Upper lobe of right lung (tissue), 1 donor: Measurements from ENCODE around the gene IPPK. TPM values are rescaled to one million over a fixed set of nuclear protein-coding genes. Genes with fewer than 3 reads are reported as not detected.
"Not testable (repeated sequence)": the region's sequence is repeated elsewhere in the genome, so short reads cannot be mapped to it uniquely, and the experiment has no call there.

ENCODE experiments used
- ATAC-seq: fragments of 200-7000 bp; cut with Tn5 transposase; one replicate; pipeline ENCODE4 v1.9.1; 2020; ENCODE audit warnings: mild to moderate bottlenecking, moderate library complexity
- DNase-seq: peaks from one replicate; pipeline ENCODE4 v3.0.0-alpha.2; 2020
- H3K27ac ChIP-seq: fragments of 200-600 bp; one replicate; pipeline ENCODE4 v1.8.0; 2022
- H3K27me3 ChIP-seq: fragments of 200-600 bp; one replicate; pipeline ENCODE4 v1.8.0; 2022; ENCODE audit warnings: mild to moderate bottlenecking
- H3K36me3 ChIP-seq: fragments of 200-600 bp; one replicate; pipeline ENCODE4 v1.8.0; 2022
- H3K4me1 ChIP-seq: fragments of 200-600 bp; one replicate; pipeline ENCODE4 v1.8.0; 2022
- H3K4me3 ChIP-seq: fragments of 200-600 bp; one replicate; pipeline ENCODE4 v1.8.0; 2022; ENCODE audit warnings: mild to moderate bottlenecking
- H3K9me3 ChIP-seq: fragments of 200-600 bp; one replicate; pipeline ENCODE4 v1.8.0; 2022
- CTCF ChIP-seq: fragments of 200-600 bp; IDR thresholded peaks from one replicate; pipeline ENCODE4 v1.8.0; 2022; ENCODE audit warnings: antibody characterized with exemption
- intact Hi-C: fragments of 100-400 bp; cut with DNase I; formaldehyde crosslinking; loops from one replicate; pipeline ENCODE4 v1.11.0; 2022
- total RNA-seq: library from RNA; stranded (reverse); fragmentation: NEBNext Ultra II Directional; extraction: Animal tissue kit (Norgen Biotek cat#: 25700); gene quantifications from one replicate; pipeline ENCODE4 v1.2.1, GENCODE V29; 2021
- donor health status: DM: no; HTN: yes; CAD: no; lungs with severe emphysema.

Gene IPPK
- total RNA-seq, 1 donor from 2014 or later: 9.6 TPM

- H3K36me3 ChIP-seq: no peaks in the 10 kb centered on the region
- TF ChIP-seq CTCF: no peak
- H3K4me3 ChIP-seq: no peak overlapping the region
- peak; percentile 28 for ATAC-seq
- peaks cover 24% of the 10 kb centered on the region for H3K4me1 ChIP-seq
- no peak for DNase-seq
- no peaks in the 10 kb centered on the region for H3K27me3 ChIP-seq
- H3K9me3 ChIP-seq: no peaks in the 10 kb centered on the region
- peak overlapping the region; percentile 51 for H3K27ac ChIP-seq
- intact Hi-C loops: no loop called here
These were observed 69.3 kb downstream of the IPPK start for GRCh38 chr9:92600462-92601261.

- intact Hi-C loops: no loop called here
- Histone ChIP-seq H3K27ac (peak overlapping the region; percentile 30), H3K9me3 (no peaks in the 10 kb centered on the region), H3K4me1 (peaks cover 24% of the 10 kb centered on the region), H3K27me3 (no peaks in the 10 kb centered on the region), H3K36me3 (no peaks in the 10 kb centered on the region), H3K4me3 (no peak overlapping the region)
- DNase-seq (no peak), ATAC-seq (no peak)
- no peak for TF ChIP-seq CTCF
These were observed 69.9 kb downstream of the IPPK start for GRCh38 chr9:92599938-92600461.

DNA sequence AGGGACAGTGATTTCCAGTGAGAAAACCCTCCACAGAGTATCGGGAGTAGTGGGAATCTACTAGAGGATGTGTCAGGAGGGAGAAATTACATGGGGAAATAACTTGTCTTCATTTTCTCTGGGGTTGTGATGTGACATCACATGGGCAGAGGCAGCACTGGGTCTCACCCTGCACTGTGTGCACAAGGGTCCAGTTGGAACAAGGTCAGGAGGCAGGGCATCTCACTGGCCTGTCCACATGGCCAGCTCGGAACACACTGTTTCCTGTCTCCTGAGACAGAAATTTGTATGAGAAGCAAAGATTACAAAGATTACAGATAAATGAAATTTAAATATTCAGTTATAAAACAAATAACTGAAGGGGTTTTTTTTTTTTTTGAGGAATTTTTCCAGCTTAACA, 71.5 kb downstream of the IPPK start:
- Histone ChIP-seq H3K36me3 (no peaks in the 10 kb centered on the region), H3K4me1 (peaks cover 31% of the 10 kb centered on the region), H3K27me3 (no peaks in the 10 kb centered on the region), H3K9me3 (no peaks in the 10 kb centered on the region), H3K4me3 (no peak overlapping the region), H3K27ac (peak overlapping the region; percentile 58)
- no peak for TF ChIP-seq CTCF
- intact Hi-C loops: no loop called here
- DNase-seq (no peak), ATAC-seq (peak; percentile 27)

- intact Hi-C loops: no loop called here
- H3K9me3 ChIP-seq: no peaks in the 10 kb centered on the region
- DNase-seq (no peak), ATAC-seq (no peak)
- H3K27me3 ChIP-seq: no peaks in the 10 kb centered on the region
- H3K27ac ChIP-seq: no peak overlapping the region
- no peaks in the 10 kb centered on the region for H3K36me3 ChIP-seq
- no peak for TF ChIP-seq CTCF
- H3K4me3 ChIP-seq: no peak overlapping the region
- H3K4me1 ChIP-seq: peaks cover 33% of the 10 kb centered on the region
These were observed 74.0 kb downstream of the IPPK start for GRCh38 chr9:92595930-92596329.

GRCh38 chr9:92595075-92595474, 74.9 kb downstream of the IPPK start:
- DNase-seq, intact Hi-C loops, H3K27me3 ChIP-seq, H3K36me3 ChIP-seq, H3K27ac ChIP-seq, H3K4me3 ChIP-seq, ATAC-seq, H3K9me3 ChIP-seq: not testable (repeated sequence)
- peaks cover 36% of the 10 kb centered on the region for H3K4me1 ChIP-seq

GRCh38 chr9:92592946-92593861, 76.7 kb downstream of the IPPK start:
- no peak for TF ChIP-seq CTCF
- H3K27me3 ChIP-seq: no peaks in the 10 kb centered on the region
- no peak overlapping the region for H3K4me3 ChIP-seq
- H3K36me3 ChIP-seq: no peaks in the 10 kb centered on the region
- no peak overlapping the region for H3K27ac ChIP-seq
- DNase-seq (no peak), ATAC-seq (no peak)
- peaks cover 30% of the 10 kb centered on the region for H3K4me1 ChIP-seq
- H3K9me3 ChIP-seq: no peaks in the 10 kb centered on the region
- intact Hi-C loops: no loop called here
